GM21786 (cell line): ENCODE results near the gene NPL.

Experiments used
- ATAC-seq: cut with Tn5 transposase; IDR thresholded peaks from one replicate; pipeline ENCODE4 v1.9.1; 2021; ENCODE audit not compliant: unreplicated experiment

The NPL gene

GRCh38 chr1:182811975-182812722 lies 22.6 kb downstream of the NPL start:
- no peak for ATAC-seq

- ATAC-seq, result no peak
These were observed 27.3 kb downstream of the NPL start for GRCh38 chr1:182816863-182817262.

GRCh38 chr1:182817802-182818201 lies 28.2 kb downstream of the NPL start:
- ATAC-seq, result no peak

GRCh38 chr1:182823220-182823619 lies 33.6 kb downstream of the NPL start:
- ATAC-seq, result no peak

- no peak for ATAC-seq
These were observed 37.3 kb downstream of the NPL start for GRCh38 chr1:182826892-182827291.

GRCh38 chr1:182829285-182829932 lies 39.8 kb downstream of the NPL start:
- ATAC-seq, result peak; percentile 77

GRCh38 chr1:182833271-182833670 lies 43.7 kb downstream of the NPL start:
- no peak for ATAC-seq

GRCh38 chr1:182834326-182834725 lies 44.8 kb downstream of the NPL start:
- no peak for ATAC-seq

- ATAC-seq, result no peak
These were observed 46.2 kb downstream of the NPL start for GRCh38 chr1:182835806-182836205.

- ATAC-seq, result peak; percentile 78
These were observed 49.9 kb downstream of the NPL start, which contains the start of gene DHX9 for GRCh38 chr1:182839209-182840066. TSS of gene DHX9 (plus strand) at chr1:182839347. CDS start at chr1:182842567, 3,220 bp downstream.

GRCh38 chr1:182841368-182841988 lies 51.9 kb downstream of the NPL start:
- no peak for ATAC-seq

- no peak for ATAC-seq
These were observed 52.7 kb downstream of the NPL start for GRCh38 chr1:182842265-182842664.

GRCh38 chr1:182845379-182845778 lies 55.8 kb downstream of the NPL start:
- ATAC-seq, result no peak

GRCh38 chr1:182845894-182846293 lies 56.3 kb downstream of the NPL start:
- ATAC-seq, result no peak

GRCh38 chr1:182847105-182847504 lies 57.5 kb downstream of the NPL start:
- ATAC-seq, result no peak

- ATAC-seq, result no peak
These were observed 59.2 kb downstream of the NPL start for GRCh38 chr1:182848736-182849135.

GRCh38 chr1:182850319-182850718 lies 60.7 kb downstream of the NPL start:
- no peak for ATAC-seq

- ATAC-seq, result no peak
These were observed 62.3 kb downstream of the NPL start for GRCh38 chr1:182851825-182852224.

- ATAC-seq, result no peak
These were observed 66.3 kb downstream of the NPL start for GRCh38 chr1:182855911-182856310.

GRCh38 chr1:182857212-182857611 lies 67.6 kb downstream of the NPL start:
- ATAC-seq, result no peak

- ATAC-seq, result no peak
These were observed 71.1 kb downstream of the NPL start for GRCh38 chr1:182860658-182861057.
